DMS114 treated with DMSO at 0.1 percent for 48 hours (cell line): ENCODE results near the gene GRIK3.

ENCODE experiments used
- DNase-seq: peaks from one replicate; lab custom pipeline; 2025; ENCODE audit not compliant: unreplicated experiment; lab: John Stamatoyannopoulos, UW

GRIK3 gene

GRCh38 chr1:37017720-37018119 lies 16.6 kb downstream of the GRIK3 start:
- DNase-seq, result no peak

GRCh38 chr1:37016121-37016520 lies 18.2 kb downstream of the GRIK3 start:
- DNase-seq, result no peak

GRCh38 chr1:37015713-37016112 lies 18.6 kb downstream of the GRIK3 start:
- DNase-seq, result no peak

GRCh38 chr1:37012226-37012625 lies 22.1 kb downstream of the GRIK3 start:
- no peak for DNase-seq

- DNase-seq, result no peak
These were observed 24.3 kb downstream of the GRIK3 start for GRCh38 chr1:37010011-37010410.

GRCh38 chr1:37009521-37009920 lies 24.8 kb downstream of the GRIK3 start:
- no peak for DNase-seq

GRCh38 chr1:37006132-37006868 lies 28.0 kb downstream of the GRIK3 start:
- DNase-seq, result no peak

- no peak for DNase-seq
These were observed 31.4 kb downstream of the GRIK3 start for GRCh38 chr1:37002898-37003297.

GRCh38 chr1:37001703-37002102 lies 32.6 kb downstream of the GRIK3 start:
- DNase-seq, result no peak

GRCh38 chr1:36996106-36996505 lies 38.2 kb downstream of the GRIK3 start:
- no peak for DNase-seq

- DNase-seq, result no peak
These were observed 39.4 kb downstream of the GRIK3 start for GRCh38 chr1:36994868-36995267.

GRCh38 chr1:36994294-36994693 lies 40.0 kb downstream of the GRIK3 start:
- DNase-seq, result no peak

GRCh38 chr1:36992139-36992943 lies 42.0 kb downstream of the GRIK3 start:
- no peak for DNase-seq

- no peak for DNase-seq
These were observed 42.8 kb downstream of the GRIK3 start for GRCh38 chr1:36991551-36991950.

- DNase-seq, result no peak
These were observed 43.4 kb downstream of the GRIK3 start for GRCh38 chr1:36990928-36991327.

- DNase-seq, result no peak
These were observed 45.1 kb downstream of the GRIK3 start for GRCh38 chr1:36989241-36989640.

GRCh38 chr1:36988741-36989193 lies 45.5 kb downstream of the GRIK3 start:
- no peak for DNase-seq

- DNase-seq, result no peak
These were observed 46.0 kb downstream of the GRIK3 start for GRCh38 chr1:36988321-36988720.

- no peak for DNase-seq
These were observed 47.0 kb downstream of the GRIK3 start for GRCh38 chr1:36987276-36987675.

GRCh38 chr1:36986241-36986985 lies 47.9 kb downstream of the GRIK3 start:
- DNase-seq, result no peak

- DNase-seq, result no peak
These were observed 49.6 kb downstream of the GRIK3 start for GRCh38 chr1:36984675-36985074.

- no peak for DNase-seq
These were observed 50.3 kb downstream of the GRIK3 start for GRCh38 chr1:36984026-36984425.
